ENCODE data around the gene ZNF626.
"Not testable (repeated sequence)": the region's sequence is repeated elsewhere in the genome, so short reads cannot be mapped to it uniquely, and the experiment has no call there.

The ZNF626 gene

DNA sequence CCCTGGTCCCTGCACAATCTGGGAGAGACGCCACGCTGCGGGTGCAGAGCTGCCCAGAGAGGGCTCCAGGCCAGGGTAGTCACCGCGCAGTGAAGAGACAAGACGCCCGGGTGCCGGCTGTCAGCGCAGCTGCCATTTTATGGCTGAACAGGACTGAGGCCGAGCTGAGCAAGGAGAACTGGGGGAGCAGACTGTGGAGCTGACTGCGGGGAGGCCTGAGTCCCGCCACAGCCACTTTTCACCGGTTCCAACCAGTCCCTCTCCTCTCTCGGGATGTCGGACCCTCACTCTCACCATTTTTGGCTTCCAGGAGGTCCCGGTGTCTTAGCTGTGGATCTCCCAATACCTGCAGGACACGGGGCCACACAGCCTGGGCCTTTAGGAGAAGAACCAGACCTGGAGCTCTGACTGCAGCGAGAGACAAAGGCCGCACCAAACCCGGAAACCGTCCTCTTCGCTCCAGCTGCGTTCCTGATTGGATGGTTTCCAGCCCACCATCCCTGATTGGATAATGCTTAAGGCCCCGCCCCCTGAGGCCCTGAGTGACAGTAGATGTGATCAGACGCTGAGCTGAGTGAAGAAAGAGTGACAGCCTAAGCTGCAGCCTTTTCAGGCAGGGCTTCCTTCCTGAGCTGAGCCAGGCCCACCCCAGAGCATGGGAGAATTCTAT is at the start of gene ZNF626:
Gene ZNF626, minus strand, starts transcription at position 422 of the 670 bp plus-strand sequence. Its CDS starts 125 bp downstream, at position 297.
- DNase-seq, result peak; percentile 66 to 98 (median 93)

GRCh38 chr19:20669263-20669662 is 7.9 kb upstream of the ZNF626 start:
- peak in 1 of 58 donors; percentile 4 for DNase-seq

DNA sequence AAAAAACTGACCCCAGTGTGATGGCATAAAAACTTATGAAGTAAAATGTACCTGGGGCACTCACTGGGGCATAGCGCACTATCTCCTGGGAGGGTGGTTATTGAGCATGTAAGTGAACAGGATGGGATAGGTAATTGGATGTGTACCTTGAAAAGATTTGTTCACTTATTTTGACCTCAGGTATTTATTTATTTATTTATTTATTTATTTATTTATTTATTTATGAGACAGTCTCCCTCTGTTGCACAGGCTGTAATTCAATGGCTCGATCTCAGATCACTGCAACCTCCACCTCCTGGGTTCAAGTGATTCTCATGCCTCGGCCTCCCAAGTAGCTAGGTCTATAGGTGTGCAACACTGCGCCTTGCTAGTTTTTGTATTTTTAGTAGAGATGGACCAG is 5.9 kb upstream of the ZNF626 start:
- no peak for DNase-seq

GRCh38 chr19:20664901-20665781 is 3.8 kb upstream of the ZNF626 start:
- peak in 46 of 58 donors; percentile 4 to 76 (median 32) for DNase-seq

GRCh38 chr19:20664475-20664874 is 3.1 kb upstream of the ZNF626 start:
- DNase-seq, result not testable (repeated sequence)

GRCh38 chr19:20662421-20663105 is 1.2 kb upstream of the ZNF626 start:
- DNase-seq, result peak in 18 of 58 donors; percentile 2 to 62 (median 8)

DNA sequence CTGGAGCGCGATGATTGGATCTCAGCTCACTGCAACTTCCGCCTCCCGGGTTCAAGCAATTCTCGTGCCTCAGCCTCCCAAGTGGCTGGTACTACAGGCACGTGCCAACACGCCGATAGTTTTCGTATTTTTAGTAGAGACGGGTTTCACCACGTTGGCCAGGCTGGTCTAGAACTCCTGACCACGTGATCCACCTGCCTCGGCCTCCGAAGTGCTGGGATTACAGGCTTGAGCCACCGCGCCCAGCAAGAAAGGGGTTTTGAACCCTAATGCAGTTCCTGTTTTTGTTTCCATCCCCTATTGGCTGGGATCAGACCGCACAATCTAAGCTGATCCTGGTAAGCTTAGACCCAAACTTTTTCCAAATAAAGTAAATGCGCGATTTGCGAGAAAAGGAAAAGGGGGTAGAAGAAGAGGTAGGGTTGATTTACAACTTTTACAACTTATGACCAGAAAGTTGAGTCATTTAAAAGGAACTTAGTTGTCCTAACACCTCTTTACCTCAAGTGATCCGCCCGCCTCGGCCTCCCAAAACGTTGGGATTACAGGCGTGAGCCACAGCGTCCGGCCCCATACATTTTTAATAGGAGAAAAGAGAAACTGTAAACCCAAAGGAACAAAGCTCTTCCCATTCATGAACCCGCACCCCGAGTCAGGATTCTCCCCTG is 764 bp downstream of the ZNF626 start:
- DNase-seq, result peak in 1 of 58 donors; percentile 33

DNA sequence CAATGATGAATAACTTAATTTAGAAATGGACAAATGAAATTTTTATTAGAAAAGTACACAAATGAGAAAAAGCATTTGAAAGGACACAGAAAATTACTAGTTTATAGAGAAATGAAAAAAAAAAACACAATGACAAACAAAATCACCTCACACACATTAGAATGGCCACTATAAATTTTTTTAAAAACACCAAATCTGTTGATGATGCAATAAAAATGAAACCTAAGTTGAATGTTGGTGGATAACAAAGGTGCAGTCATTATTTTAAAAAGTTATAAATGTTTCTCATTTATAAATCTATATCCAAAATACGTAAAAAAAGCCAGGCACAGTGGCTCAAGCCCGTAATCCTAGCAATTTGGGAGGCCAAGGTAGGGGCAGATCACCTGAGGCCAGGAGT is 20.8 kb downstream of the ZNF626 start:
- DNase-seq, result no peak

DNA sequence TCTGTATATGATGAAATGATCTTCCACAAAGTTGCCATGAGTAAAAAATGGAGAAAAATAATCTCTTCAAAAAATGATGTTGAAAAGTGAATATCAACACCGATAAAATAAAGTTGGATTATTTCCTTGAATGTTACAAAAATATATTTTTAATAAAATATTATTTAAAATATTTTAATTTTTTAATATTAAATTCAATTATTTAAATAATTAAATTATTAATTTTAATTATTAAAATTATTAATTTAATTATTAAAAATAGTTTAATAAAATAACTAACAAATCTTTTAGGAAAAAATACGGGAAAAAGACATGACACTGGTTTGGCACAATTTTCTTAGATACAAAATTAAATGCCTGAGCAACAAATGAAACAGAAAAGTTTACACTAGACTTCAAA is 21.3 kb downstream of the ZNF626 start:
- DNase-seq, result no peak

- DNase-seq, result not testable (repeated sequence)
These were observed 36.8 kb downstream of the ZNF626 start for GRCh38 chr19:20624560-20624959.

GRCh38 chr19:20616071-20616470 is 45.3 kb downstream of the ZNF626 start:
- DNase-seq, result no peak

DNA sequence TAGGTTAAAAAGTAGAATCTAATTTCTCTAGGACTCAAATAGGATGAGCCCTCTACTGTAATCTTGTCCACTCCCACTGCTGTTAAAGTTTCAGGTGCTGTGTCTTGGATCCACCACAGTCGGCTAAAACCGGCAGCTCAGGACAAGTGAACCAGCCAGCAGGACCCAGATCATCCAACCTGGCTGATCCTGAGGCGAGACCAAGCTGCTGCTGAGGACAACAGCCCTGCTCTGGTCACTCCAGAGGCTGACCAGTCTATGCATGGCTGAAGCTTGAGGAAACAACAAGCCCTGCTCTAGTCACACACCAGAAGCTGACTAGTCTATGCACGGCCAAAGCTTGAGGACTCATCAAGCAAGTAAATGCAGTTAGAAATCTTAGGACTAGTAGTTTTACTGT is 46.4 kb downstream of the ZNF626 start:
- DNase-seq, result not testable (repeated sequence)

DNA sequence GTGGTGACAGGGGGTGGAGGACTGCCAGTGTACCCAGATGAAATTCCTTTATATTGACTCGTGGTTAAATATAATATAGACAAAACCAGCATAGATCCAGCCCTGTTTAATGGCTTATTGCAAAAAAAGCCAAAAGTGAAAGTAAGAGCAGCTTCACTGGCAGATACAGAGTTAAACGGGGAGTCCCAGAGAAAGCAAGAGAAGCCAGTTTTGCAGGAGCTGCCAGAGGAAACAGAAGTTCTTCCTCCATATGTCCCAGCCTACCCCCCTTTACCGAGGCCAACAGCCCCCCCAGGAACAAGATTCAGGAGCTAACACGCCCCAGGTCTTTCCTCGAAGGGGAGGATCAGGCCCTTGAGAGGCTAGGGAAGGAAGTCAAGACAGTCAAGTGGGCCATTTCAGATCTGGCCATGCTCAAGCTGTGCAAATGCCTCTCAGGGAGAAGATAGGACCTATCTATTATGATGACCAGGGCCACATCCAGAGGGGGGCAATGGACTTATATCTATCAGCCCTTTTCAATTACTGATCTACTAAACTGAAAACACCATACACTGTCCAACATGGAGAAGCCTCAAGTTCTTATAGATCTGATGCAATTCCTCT is 48.6 kb downstream of the ZNF626 start:
- DNase-seq, result peak in 1 of 58 donors; percentile 1

DNA sequence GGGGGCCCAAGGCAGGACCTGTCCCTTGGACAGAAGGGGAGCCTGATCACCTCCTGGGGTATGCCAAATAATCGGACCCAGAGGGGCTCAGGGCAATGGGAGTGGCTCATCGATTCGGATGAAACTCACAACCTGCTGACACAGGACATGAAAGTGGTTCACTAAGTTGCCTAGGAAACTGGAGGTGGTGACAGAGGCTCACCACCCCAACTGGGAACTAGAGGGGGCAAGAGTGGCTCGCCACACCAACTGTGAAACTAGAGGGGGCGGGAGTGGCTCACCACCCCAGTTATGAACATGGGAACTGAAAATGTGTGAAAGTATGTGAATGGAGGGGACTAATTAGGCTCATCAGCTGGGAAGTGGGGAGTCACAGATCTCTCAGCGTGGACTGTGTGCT is 49.5 kb downstream of the ZNF626 start:
- DNase-seq, result no peak

- DNase-seq, result no peak
These were observed 53.4 kb downstream of the ZNF626 start for GRCh38 chr19:20607943-20608342.
